Stimulated activated CD4-positive, alpha-beta T cell treated with anti-CD3 and anti-CD28 coated beads, Interleukin-1b, Interleukin-23, amount 100 ng/mL, for 24 hours (primary cell): Measurements from ENCODE around the gene TUBB3.
"Not testable (repeated sequence)": the region's sequence is repeated elsewhere in the genome, so short reads cannot be mapped to it uniquely, and the experiment has no call there.

Experiments
- DNase-seq, 4 experiments: peaks; one replicate each; pipeline ENCODE4 v3.0.0-alpha.2; 2020; ENCODE audit warnings: low read depth in 4 of 4, low spot score in 1 of 4

TUBB3 gene

GRCh38 chr16:89917773-89918452 lies 5.2 kb upstream of the TUBB3 start:
- DNase-seq, result peak in 3 of 4 experiments; percentile 36 to 58 (median 49)

DNA sequence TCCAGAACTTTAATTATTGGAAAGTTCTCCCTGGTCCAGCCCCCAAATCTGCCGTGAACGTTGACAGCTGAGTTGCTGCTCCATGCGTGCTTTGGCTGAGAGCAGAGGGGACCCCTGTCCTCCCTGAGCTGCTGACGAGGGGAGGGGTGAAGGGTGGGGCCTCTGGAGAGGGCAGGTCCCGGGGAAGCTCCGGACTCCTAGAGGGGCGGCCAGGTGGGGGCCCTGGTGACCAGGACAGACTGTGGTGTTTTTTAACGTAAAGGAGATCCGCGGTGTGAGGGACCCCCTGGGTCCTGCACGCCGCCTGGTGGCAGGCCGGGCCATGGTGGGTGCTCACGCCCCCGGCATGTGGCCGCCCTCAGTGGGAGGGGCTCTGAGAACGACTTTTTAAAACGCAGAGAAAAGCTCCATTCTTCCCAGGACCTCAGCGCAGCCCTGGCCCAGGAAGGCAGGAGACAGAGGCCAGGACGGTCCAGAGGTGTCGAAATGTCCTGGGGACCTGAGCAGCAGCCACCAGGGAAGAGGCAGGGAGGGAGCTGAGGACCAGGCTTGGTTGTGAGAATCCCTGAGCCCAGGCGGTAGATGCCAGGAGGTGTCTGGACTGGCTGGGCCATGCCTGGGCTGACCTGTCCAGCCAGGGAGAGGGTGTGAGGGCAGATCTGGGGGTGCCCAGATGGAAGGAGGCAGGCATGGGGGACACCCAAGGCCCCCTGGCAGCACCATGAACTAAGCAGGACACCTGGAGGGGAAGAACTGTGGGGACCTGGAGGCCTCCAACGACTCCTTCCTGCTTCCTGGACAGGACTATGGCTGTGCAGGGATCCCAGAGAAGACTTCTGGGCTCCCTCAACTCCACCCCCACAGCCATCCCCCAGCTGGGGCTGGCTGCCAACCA lies 4.4 kb upstream of the TUBB3 start, which contains the start of gene MC1R:
Gene MC1R (plus strand): TSS at position 410 of the 895 bp plus-strand sequence. CDS start 397 bp downstream, at position 807.
- DNase-seq, result no peak

- DNase-seq, result no peak
These were observed 3.4 kb upstream of the TUBB3 start for GRCh38 chr16:89919535-89920406.

DNA sequence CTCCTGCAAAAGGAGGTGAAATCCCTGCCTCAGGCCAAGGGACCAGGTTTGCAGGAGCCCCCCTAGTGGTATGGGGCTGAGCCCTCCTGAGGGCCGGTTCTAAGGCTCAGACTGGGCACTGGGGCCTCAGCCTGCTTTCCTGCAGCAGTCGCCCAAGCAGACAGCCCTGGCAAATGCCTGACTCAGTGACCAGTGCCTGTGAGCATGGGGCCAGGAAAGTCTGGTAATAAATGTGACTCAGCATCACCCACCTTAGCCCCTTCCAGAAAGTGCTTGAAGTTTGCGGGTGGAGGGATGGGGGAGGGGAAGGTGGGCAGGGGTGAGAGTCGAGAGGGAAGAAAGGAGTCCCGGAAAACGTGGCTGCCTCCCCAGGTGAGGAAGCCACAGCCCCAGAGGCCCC lies 2.4 kb upstream of the TUBB3 start:
- no peak for DNase-seq

GRCh38 chr16:89921131-89921701 lies 1.9 kb upstream of the TUBB3 start:
- no peak for DNase-seq

- DNase-seq, result no peak
These were observed 1.3 kb upstream of the TUBB3 start for GRCh38 chr16:89921702-89922476.

GRCh38 chr16:89922477-89922883 lies 662 bp upstream of the TUBB3 start:
- DNase-seq, result no peak

DNA sequence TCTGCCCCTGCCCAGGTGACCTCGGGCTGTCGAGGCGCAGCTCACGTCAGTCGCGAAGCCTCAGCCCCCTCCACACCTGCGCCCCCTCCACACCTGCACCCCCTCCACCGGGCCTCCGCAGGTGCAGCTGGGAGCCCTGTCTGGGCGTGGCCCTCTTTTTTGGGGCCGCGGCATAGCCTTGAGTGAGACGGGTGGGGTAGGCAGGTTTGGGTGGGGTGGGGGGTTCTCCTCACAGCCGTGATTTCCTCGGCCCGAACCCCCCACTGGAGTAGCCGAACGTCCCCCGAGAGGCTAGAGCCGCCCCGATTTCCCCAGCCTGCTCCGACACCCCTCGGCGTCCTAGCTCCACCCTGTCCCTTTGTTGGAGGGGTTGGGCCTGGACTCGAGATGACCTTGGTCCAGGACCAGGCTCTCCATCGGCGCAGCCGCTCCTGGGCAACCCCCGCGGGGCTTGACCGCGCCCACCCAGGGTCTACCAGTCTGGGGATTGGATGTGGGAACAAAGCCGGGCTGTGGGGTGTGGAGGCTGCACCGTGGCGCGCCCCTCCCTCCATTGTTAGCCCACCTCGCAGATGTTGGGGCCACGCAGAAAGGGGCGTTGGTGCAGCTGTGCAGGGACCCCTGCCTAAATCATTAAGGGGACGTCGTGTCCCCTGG lies 626 bp downstream of the TUBB3 start:
- DNase-seq, result no peak

GRCh38 chr16:89924297-89924924 lies 1.3 kb downstream of the TUBB3 start:
- no peak for DNase-seq

GRCh38 chr16:89924925-89925307 lies 1.8 kb downstream of the TUBB3 start:
- DNase-seq, result no peak

GRCh38 chr16:89925596-89926079 lies 2.5 kb downstream of the TUBB3 start:
- no peak for DNase-seq

DNA sequence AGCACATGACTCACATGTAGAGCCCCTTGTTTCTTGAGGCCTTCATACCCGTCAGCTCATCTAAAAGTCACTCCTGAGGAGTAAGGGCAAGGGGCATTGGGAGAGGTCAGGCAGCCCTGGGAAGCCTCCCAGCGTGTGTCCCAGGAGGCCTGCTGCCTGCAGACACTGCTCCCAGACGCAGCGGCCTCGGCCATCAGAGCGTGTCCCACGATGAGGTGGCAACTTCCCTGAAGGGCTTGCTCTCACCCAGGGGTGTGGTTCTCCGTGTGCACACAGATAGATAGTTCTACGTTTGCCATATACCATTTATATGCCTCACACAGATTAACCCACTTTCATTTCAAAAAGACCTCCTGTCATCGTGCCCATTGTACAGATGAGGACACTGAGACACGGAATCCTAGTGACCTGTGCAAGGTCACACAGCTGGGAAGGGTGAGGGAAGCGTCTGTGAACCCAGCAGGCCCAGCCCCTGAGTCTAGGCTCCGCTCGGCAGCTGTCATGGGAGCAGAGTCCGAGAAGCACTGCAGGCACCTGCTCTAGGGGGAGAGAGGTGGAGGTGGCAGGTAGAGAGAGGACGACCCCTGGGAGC lies 8.3 kb downstream of the TUBB3 start:
- no peak for DNase-seq

DNA sequence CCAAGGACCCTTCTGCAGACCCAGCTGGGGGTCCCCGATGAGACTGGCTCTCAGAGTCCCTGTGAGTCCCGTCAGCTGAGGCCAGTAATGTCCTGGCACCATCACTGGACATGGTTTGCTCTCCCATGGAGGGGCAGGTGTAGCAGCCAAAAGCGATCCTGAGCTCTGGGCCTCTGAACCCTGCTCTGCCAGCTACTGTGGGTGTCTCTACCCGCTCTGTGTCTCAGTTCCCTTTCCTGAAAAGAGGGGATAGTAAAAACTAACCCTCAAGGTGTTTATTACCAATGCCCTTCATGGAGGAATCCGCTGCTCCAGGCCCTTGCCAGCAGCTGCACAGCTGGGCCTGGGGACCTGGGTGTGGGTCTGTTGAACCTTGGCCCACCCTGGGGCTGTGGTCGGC lies 8.8 kb downstream of the TUBB3 start:
- no peak for DNase-seq

GRCh38 chr16:89934019-89934418 lies 10.9 kb downstream of the TUBB3 start:
- DNase-seq, result not testable (repeated sequence)

- DNase-seq, result no peak
These were observed 11.7 kb downstream of the TUBB3 start for GRCh38 chr16:89934611-89935553.

DNA sequence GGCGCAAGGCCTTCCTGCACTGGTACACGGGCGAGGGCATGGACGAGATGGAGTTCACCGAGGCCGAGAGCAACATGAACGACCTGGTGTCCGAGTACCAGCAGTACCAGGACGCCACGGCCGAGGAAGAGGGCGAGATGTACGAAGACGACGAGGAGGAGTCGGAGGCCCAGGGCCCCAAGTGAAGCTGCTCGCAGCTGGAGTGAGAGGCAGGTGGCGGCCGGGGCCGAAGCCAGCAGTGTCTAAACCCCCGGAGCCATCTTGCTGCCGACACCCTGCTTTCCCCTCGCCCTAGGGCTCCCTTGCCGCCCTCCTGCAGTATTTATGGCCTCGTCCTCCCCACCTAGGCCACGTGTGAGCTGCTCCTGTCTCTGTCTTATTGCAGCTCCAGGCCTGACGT lies 12.5 kb downstream of the TUBB3 start:
- not testable (repeated sequence) for DNase-seq

DNA sequence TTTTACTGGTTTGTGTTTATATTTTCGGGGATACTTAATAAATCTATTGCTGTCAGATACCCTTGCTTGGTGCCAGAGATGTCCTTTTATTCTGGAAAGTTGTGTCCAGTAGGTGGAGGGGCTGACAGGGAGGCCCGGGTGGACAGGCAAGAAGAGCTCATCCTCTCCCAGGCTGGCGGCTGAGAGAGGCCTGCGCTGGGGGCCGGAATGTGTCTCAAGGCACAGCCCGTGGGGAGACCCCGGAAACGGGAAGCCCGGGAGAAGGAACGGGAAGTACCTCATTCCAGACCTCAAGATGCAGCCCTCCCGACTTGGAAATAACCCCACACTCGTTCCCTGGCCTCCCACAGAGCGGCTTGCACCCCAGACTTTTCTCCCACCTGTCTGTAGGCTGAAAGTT lies 12.9 kb downstream of the TUBB3 start:
- no peak for DNase-seq

DNA sequence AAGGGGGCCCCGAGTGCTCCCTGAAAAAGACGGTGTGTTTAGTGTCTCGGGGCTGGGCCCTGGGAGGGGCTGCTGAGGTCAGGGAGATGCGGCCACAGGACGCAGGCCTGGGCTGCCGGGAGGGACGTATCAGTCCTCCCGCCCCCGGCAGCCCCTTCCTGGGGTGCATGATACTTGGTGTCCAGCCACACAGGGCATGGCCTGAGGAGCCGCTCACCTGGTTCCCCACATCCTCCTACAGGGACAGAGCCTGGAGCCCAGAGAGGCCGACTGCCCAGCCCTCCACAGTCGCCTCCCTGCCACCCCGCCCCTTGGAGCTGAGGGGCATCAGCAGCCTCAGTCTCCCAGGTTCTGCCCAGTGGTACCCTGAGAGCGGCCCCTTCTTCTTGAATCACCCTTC lies 13.4 kb downstream of the TUBB3 start:
- DNase-seq, result no peak
